Panc1 (cell line): Measurements from ENCODE around the gene MRPL24.

ENCODE experiments used
- CTCF ChIP-seq: fragments of 450-650 bp; IDR thresholded peaks from 2 replicates; pipeline ENCODE4 v1.5.1; 2017; ENCODE audit warnings: mild to moderate bottlenecking
- POLR2AphosphoS5 ChIP-seq: IDR thresholded peaks from 2 replicates; pipeline ENCODE4 v1.6.1; 2012; ENCODE audit warnings: mild to moderate bottlenecking, low read depth, low read length, moderate library complexity
- SIN3A ChIP-seq: IDR thresholded peaks from 2 replicates; pipeline ENCODE4 v1.6.1; 2012; ENCODE audit warnings: low read depth, mild to moderate bottlenecking, low read length, moderate library complexity, borderline replicate concordance; ENCODE audit not compliant: insufficient read depth
- TF ChIP-seq, protein P1 (sequence below), 2 experiments: IDR thresholded peaks; 2 replicates each; pipeline ENCODE4 v1.6.1; 2011 to 2012; ENCODE audit warnings: low read depth in 2 of 2, control low read depth in 1 of 2, low read length in 1 of 2, mild to moderate bottlenecking in 1 of 2, moderate library complexity in 1 of 2; ENCODE audit not compliant: insufficient read depth in 1 of 2

GRCh38 chr1:156693848-156694689 lies 46.8 kb downstream of the MRPL24 start:
- no peak for TF ChIP-seq CTCF
- TF ChIP-seq POLR2AphosphoS5, result no peak
- no peak for TF ChIP-seq SIN3A
- TF ChIP-seq, protein P1, sequence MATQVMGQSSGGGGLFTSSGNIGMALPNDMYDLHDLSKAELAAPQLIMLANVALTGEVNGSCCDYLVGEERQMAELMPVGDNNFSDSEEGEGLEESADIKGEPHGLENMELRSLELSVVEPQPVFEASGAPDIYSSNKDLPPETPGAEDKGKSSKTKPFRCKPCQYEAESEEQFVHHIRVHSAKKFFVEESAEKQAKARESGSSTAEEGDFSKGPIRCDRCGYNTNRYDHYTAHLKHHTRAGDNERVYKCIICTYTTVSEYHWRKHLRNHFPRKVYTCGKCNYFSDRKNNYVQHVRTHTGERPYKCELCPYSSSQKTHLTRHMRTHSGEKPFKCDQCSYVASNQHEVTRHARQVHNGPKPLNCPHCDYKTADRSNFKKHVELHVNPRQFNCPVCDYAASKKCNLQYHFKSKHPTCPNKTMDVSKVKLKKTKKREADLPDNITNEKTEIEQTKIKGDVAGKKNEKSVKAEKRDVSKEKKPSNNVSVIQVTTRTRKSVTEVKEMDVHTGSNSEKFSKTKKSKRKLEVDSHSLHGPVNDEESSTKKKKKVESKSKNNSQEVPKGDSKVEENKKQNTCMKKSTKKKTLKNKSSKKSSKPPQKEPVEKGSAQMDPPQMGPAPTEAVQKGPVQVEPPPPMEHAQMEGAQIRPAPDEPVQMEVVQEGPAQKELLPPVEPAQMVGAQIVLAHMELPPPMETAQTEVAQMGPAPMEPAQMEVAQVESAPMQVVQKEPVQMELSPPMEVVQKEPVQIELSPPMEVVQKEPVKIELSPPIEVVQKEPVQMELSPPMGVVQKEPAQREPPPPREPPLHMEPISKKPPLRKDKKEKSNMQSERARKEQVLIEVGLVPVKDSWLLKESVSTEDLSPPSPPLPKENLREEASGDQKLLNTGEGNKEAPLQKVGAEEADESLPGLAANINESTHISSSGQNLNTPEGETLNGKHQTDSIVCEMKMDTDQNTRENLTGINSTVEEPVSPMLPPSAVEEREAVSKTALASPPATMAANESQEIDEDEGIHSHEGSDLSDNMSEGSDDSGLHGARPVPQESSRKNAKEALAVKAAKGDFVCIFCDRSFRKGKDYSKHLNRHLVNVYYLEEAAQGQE (IDR thresholded peaks at IDR 0.05; ENCODE audit: insufficient read depth in 1 of 2, low read depth in 2 of 2, low read length in 1 of 2), result no peak
